GM21576 (cell line): Measurements from ENCODE around the gene CSAD.

ENCODE experiments used
- ATAC-seq: cut with Tn5 transposase; IDR thresholded peaks from one replicate; pipeline ENCODE4 v1.9.1; 2021; ENCODE audit warnings: mild to moderate bottlenecking, moderate library complexity; ENCODE audit not compliant: unreplicated experiment

Gene CSAD

GRCh38 chr12:53180220-53180930, at the start of gene CSAD, which contains the start of gene ZNF740:
TSS of gene CSAD (minus strand) at chr12:53180925. CDS start at chr12:53173470, 7,455 bp downstream.
TSS of gene ZNF740 (plus strand) at chr12:53180722. CDS start at chr12:53181984, 1,262 bp downstream.
- peak; percentile 89 for ATAC-seq

- no peak for ATAC-seq
Observed at GRCh38 chr12:53230108-53230845, 49.6 kb upstream of the CSAD start.

GRCh38 chr12:53229454-53229853, 48.7 kb upstream of the CSAD start:
- no peak for ATAC-seq

GRCh38 chr12:53227836-53228235, 47.1 kb upstream of the CSAD start:
- ATAC-seq: no peak

- no peak for ATAC-seq
Observed at GRCh38 chr12:53227341-53227740, 46.6 kb upstream of the CSAD start.

- ATAC-seq: no peak
Observed at GRCh38 chr12:53226815-53227214, 46.1 kb upstream of the CSAD start.

GRCh38 chr12:53225635-53226424, 45.1 kb upstream of the CSAD start:
- ATAC-seq: no peak

GRCh38 chr12:53224897-53225634, 44.3 kb upstream of the CSAD start:
- ATAC-seq: no peak

GRCh38 chr12:53224061-53224896, 43.6 kb upstream of the CSAD start:
- no peak for ATAC-seq

GRCh38 chr12:53223389-53224060, 42.8 kb upstream of the CSAD start:
- no peak for ATAC-seq

- ATAC-seq: no peak
Observed at GRCh38 chr12:53222806-53223261, 42.1 kb upstream of the CSAD start.

GRCh38 chr12:53222170-53222721, 41.5 kb upstream of the CSAD start:
- ATAC-seq: no peak

- ATAC-seq: peak; percentile 30
Observed at GRCh38 chr12:53221203-53222080, 40.7 kb upstream of the CSAD start.

- ATAC-seq: peak; percentile 41
Observed at GRCh38 chr12:53220694-53221202, 40.0 kb upstream of the CSAD start.

- peak; percentile 21 for ATAC-seq
Observed at GRCh38 chr12:53219956-53220693, 39.4 kb upstream of the CSAD start.

GRCh38 chr12:53219292-53219955, 38.7 kb upstream of the CSAD start:
- peak; percentile 1 for ATAC-seq
